Breast epithelium (tissue), 3 donors: ENCODE data around the gene ATP10D.

Experiments used
- CTCF ChIP-seq, 3 donors: fragments of 450-650 bp; IDR thresholded peaks; one replicate each; pipeline ENCODE4 v1.5.1; 2016 to 2017; ENCODE audit warnings: antibody characterized with exemption in 3 of 3, mild to moderate bottlenecking in 3 of 3, moderate library complexity in 3 of 3
- POLR2A ChIP-seq: fragments of 450-650 bp; IDR thresholded peaks from one replicate; pipeline ENCODE4 v1.6.1; 2016; ENCODE audit warnings: antibody characterized with exemption, mild to moderate bottlenecking, moderate library complexity

- TF ChIP-seq CTCF (IDR thresholded peaks at IDR 0.05), result no peak
- TF ChIP-seq POLR2A, result no peak
Observed at GRCh38 chr4:47534772-47535171, 49.7 kb downstream of the ATP10D start.
